Astrocyte (in vitro differentiated cells and primary cell): ENCODE results near the gene CEACAM20. TPM values are rescaled to one million over a fixed set of nuclear protein-coding genes. Genes with fewer than 3 reads are reported as not detected.

ENCODE experiments used
- DNase-seq: peaks from one replicate; pipeline ENCODE4 v3.0.0-alpha.2; 2010; ENCODE audit warnings: low read depth
- FAIRE-seq: peaks from 2 replicates; lab custom pipeline; 2011; peaks lifted over from hg19 to GRCh38; lab: Jason Lieb, UNC
- H2AFZ ChIP-seq: 2 replicates; pipeline ENCODE4 v1.6.0; 2012; ENCODE audit warnings: low read depth, low read length, inconsistent platforms
- H3K27ac ChIP-seq: 2 replicates; pipeline ENCODE4 v1.5.1; 2011; ENCODE audit warnings: low read depth, low read length, inconsistent platforms
- H3K27me3 ChIP-seq: 2 replicates; pipeline ENCODE4 v1.6.0; 2011; ENCODE audit warnings: low read length, inconsistent platforms; ENCODE audit not compliant: insufficient read depth
- H3K36me3 ChIP-seq: 2 replicates; pipeline ENCODE4 v1.5.1; 2011; ENCODE audit warnings: low read length, inconsistent platforms; ENCODE audit not compliant: insufficient read depth
- H3K4me1 ChIP-seq: 2 replicates; pipeline ENCODE4 v1.5.1; 2011; ENCODE audit warnings: low read length, inconsistent platforms; ENCODE audit not compliant: insufficient read depth
- H3K4me2 ChIP-seq: 2 replicates; pipeline ENCODE4 v1.6.0; 2012; ENCODE audit warnings: low read length, inconsistent platforms
- H3K4me3 ChIP-seq: 2 replicates; pipeline ENCODE4 v1.5.1; 2011; ENCODE audit warnings: low read depth, mild to moderate bottlenecking, low read length, inconsistent platforms; ENCODE audit not compliant: insufficient read depth
- H3K79me2 ChIP-seq: 2 replicates; pipeline ENCODE4 v1.6.0; 2012; ENCODE audit warnings: mild to moderate bottlenecking, low read length, inconsistent platforms; ENCODE audit not compliant: insufficient read depth
- H3K9ac ChIP-seq: 2 replicates; pipeline ENCODE4 v1.6.0; 2012; ENCODE audit warnings: mild to moderate bottlenecking, low read length, inconsistent platforms
- H3K9me3 ChIP-seq: 2 replicates; pipeline ENCODE4 v1.5.1; 2012; ENCODE audit warnings: low read depth, mild to moderate bottlenecking, low read length, inconsistent platforms; ENCODE audit not compliant: insufficient read depth
- H4K20me1 ChIP-seq: 2 replicates; pipeline ENCODE4 v1.6.0; 2012; ENCODE audit warnings: low read length, inconsistent platforms; ENCODE audit not compliant: insufficient read depth
- H3K27ac Mint-ChIP-seq: one replicate; pipeline ENCODE4 v1.8.0; 2021; ENCODE audit warnings: mild to moderate bottlenecking, mixed read lengths; ENCODE audit not compliant: unreplicated experiment
- H3K27me3 Mint-ChIP-seq: one replicate; pipeline ENCODE4 v1.8.0; 2021; ENCODE audit warnings: low read depth, mixed read lengths; ENCODE audit not compliant: unreplicated experiment
- H3K36me3 Mint-ChIP-seq: one replicate; pipeline ENCODE4 v1.8.0; 2021; ENCODE audit warnings: low read depth, mixed read lengths; ENCODE audit not compliant: unreplicated experiment
- H3K4me1 Mint-ChIP-seq: one replicate; pipeline ENCODE4 v1.8.0; 2021; ENCODE audit warnings: low read depth, mixed read lengths; ENCODE audit not compliant: unreplicated experiment
- H3K4me3 Mint-ChIP-seq: one replicate; pipeline ENCODE4 v1.8.0; 2021; ENCODE audit warnings: mild to moderate bottlenecking, moderate library complexity, mixed read lengths; ENCODE audit not compliant: unreplicated experiment
- H3K9me3 Mint-ChIP-seq: one replicate; pipeline ENCODE4 v1.8.0; 2021; ENCODE audit warnings: mild to moderate bottlenecking, mixed read lengths; ENCODE audit not compliant: unreplicated experiment
- EZH2 ChIP-seq: IDR thresholded peaks from 2 replicates; pipeline ENCODE4 v1.6.1; 2012; ENCODE audit warnings: mild to moderate bottlenecking, low read length, inconsistent platforms; ENCODE audit not compliant: insufficient read depth
- total RNA-seq: library from RNA; stranded (reverse); gene quantifications from 2 replicates; pipeline ENCODE4 v1.2.1, GENCODE V29; 2021
- TF ChIP-seq, protein P1 (sequence below): IDR thresholded peaks from 2 replicates; pipeline ENCODE4 v1.5.1; 2011; ENCODE audit warnings: low read depth, mild to moderate bottlenecking, inconsistent platforms, low read length, moderate library complexity; ENCODE audit not compliant: insufficient read depth

The CEACAM20 gene
- total RNA-seq, 1 donor from 2014 or later, result not detected

DNA sequence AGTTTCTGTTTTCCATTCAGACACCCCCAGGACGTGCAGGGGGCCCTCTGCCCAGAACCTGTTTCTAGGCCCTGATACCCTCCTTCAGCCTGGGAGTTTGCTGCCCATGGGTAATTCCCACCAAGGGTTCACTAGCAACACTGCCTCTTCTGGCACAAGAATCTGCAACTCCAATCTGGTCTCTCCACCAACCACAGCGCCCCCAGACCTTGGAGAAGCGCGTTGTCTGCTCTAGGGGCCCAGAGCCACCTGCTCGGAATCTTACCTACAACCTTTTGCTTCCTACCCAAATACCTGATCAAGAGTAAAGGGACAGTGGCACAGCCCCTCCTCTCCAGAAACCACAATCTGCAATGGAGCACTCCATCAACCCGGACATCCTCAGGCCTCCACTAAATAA is 29.9 kb downstream of the CEACAM20 start:
- H3K9me3 ChIP-seq, result peaks cover 9% of the 10 kb centered on the region
- peak overlapping the region; percentile 82 for H3K4me3 ChIP-seq
- H3K27me3 ChIP-seq, result no peaks in the 10 kb centered on the region
- H2AFZ ChIP-seq, result peak overlapping the region; percentile 96
- H3K36me3 ChIP-seq, result peaks cover 8% of the 10 kb centered on the region
- FAIRE-seq, result no peak
- H3K9ac ChIP-seq, result peak overlapping the region; percentile 88
- Mint-ChIP-seq H3K27ac (peak overlapping the region; percentile 66), H3K27me3 (peaks cover 3% of the 10 kb centered on the region), H3K4me1 (peaks cover 5% of the 10 kb centered on the region), H3K36me3 (peaks cover 42% of the 10 kb centered on the region), H3K9me3 (peaks cover 38% of the 10 kb centered on the region), H3K4me3 (peak overlapping the region; percentile 97)
- no peak for TF ChIP-seq EZH2
- TF ChIP-seq, protein P1, sequence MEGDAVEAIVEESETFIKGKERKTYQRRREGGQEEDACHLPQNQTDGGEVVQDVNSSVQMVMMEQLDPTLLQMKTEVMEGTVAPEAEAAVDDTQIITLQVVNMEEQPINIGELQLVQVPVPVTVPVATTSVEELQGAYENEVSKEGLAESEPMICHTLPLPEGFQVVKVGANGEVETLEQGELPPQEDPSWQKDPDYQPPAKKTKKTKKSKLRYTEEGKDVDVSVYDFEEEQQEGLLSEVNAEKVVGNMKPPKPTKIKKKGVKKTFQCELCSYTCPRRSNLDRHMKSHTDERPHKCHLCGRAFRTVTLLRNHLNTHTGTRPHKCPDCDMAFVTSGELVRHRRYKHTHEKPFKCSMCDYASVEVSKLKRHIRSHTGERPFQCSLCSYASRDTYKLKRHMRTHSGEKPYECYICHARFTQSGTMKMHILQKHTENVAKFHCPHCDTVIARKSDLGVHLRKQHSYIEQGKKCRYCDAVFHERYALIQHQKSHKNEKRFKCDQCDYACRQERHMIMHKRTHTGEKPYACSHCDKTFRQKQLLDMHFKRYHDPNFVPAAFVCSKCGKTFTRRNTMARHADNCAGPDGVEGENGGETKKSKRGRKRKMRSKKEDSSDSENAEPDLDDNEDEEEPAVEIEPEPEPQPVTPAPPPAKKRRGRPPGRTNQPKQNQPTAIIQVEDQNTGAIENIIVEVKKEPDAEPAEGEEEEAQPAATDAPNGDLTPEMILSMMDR, result no peak
- no peak overlapping the region for H3K27ac ChIP-seq
- peaks cover 8% of the 10 kb centered on the region for H3K4me1 ChIP-seq
- peaks cover 58% of the 10 kb centered on the region for H3K79me2 ChIP-seq
- peaks cover 38% of the 10 kb centered on the region for H4K20me1 ChIP-seq
- H3K4me2 ChIP-seq, result peak overlapping the region; percentile 87
- no peak for DNase-seq

DNA sequence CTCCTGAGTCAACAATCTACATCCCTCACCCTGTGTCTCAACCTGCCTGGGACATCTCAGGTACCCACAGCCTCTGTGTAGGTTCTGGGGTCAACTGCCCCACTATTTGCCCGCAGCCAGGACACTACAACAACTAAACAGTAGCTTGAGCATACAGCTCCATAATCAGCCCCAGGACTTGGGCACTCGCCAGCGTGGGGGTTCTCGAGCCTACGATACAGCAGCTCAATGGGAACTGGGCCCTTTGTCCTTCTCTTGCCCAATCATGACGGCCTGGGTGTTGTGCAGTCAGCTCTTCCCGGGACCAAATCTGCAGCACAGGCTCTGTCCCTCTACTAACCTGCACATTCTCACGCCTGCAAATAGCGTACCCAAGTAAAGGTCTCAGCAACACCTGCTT is 30.5 kb downstream of the CEACAM20 start:
- Histone ChIP-seq H3K9ac (no peak overlapping the region), H3K4me2 (peak overlapping the region; percentile 87), H3K79me2 (peaks cover 63% of the 10 kb centered on the region), H3K9me3 (peaks cover 9% of the 10 kb centered on the region), H2AFZ (no peak overlapping the region), H4K20me1 (peaks cover 38% of the 10 kb centered on the region), H3K36me3 (peaks cover 11% of the 10 kb centered on the region), H3K27me3 (no peaks in the 10 kb centered on the region), H3K4me1 (peaks cover 8% of the 10 kb centered on the region), H3K4me3 (peak overlapping the region; percentile 82), H3K27ac (no peak overlapping the region)
- H3K9me3 Mint-ChIP-seq, result peaks cover 44% of the 10 kb centered on the region
- peak overlapping the region; percentile 97 for H3K4me3 Mint-ChIP-seq
- peaks cover 5% of the 10 kb centered on the region for H3K4me1 Mint-ChIP-seq
- no peaks in the 10 kb centered on the region for H3K27me3 Mint-ChIP-seq
- TF ChIP-seq EZH2, result no peak
- TF ChIP-seq, protein P1, result no peak
- DNase-seq, result no peak
- no peak for FAIRE-seq
- H3K27ac Mint-ChIP-seq, result no peak overlapping the region
- peaks cover 47% of the 10 kb centered on the region for H3K36me3 Mint-ChIP-seq

DNA sequence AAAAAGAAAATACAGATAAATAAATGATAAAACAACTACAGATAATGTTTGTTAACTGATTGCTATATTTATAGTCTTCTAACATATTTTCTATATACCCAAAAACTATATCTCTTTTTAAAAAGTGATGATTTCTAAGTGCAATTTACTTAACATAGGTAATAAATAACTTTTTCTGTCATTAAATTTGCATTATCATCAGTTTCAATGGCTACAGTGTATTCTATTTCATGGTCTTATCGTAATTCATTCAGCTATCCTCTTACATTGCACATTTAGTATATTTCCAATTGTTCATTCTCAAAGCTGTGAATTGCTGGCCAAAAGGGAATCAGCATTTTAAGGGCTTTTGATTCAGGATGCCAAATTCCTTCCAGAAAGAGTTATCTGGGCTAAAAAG is 32.8 kb downstream of the CEACAM20 start:
- no peaks in the 10 kb centered on the region for H3K27me3 ChIP-seq
- FAIRE-seq (no peak), DNase-seq (no peak)
- no peak for TF ChIP-seq EZH2
- TF ChIP-seq, protein P1, result no peak
- no peak overlapping the region for H3K4me2 ChIP-seq
- no peak overlapping the region for H2AFZ ChIP-seq
- no peak overlapping the region for H3K4me3 ChIP-seq
- peaks cover 24% of the 10 kb centered on the region for H3K9me3 ChIP-seq
- Mint-ChIP-seq H3K36me3 (peaks cover 70% of the 10 kb centered on the region), H3K4me3 (no peak overlapping the region), H3K9me3 (peaks cover 60% of the 10 kb centered on the region), H3K27ac (no peak overlapping the region), H3K27me3 (no peaks in the 10 kb centered on the region), H3K4me1 (peaks cover 5% of the 10 kb centered on the region)
- H3K27ac ChIP-seq, result no peak overlapping the region
- H3K36me3 ChIP-seq, result peaks cover 17% of the 10 kb centered on the region
- no peak overlapping the region for H3K9ac ChIP-seq
- peaks cover 85% of the 10 kb centered on the region for H3K79me2 ChIP-seq
- H4K20me1 ChIP-seq, result peaks cover 38% of the 10 kb centered on the region
- H3K4me1 ChIP-seq, result peaks cover 8% of the 10 kb centered on the region
